GM21786 (cell line): ENCODE measurements around the gene UGT2B17.

Experiments
- ATAC-seq: cut with Tn5 transposase; IDR thresholded peaks from one replicate; pipeline ENCODE4 v1.9.1; 2021; ENCODE audit not compliant: unreplicated experiment

The UGT2B17 gene

GRCh38 chr4:68490826-68491457 is 85.2 kb downstream of the UGT2B17 start:
- no peak for ATAC-seq

- no peak for ATAC-seq
These were observed 86.8 kb downstream of the UGT2B17 start for GRCh38 chr4:68489338-68489737.
